T-helper 22 cell (primary cell): ENCODE data around the gene OR7C1.
"Not testable (repeated sequence)": the region's sequence is repeated elsewhere in the genome, so short reads cannot be mapped to it uniquely, and the experiment has no call there.

Experiments used
- DNase-seq: peaks from one replicate; pipeline ENCODE4 v3.0.0-alpha.2; 2020; ENCODE audit warnings: low read depth

Gene OR7C1

DNA sequence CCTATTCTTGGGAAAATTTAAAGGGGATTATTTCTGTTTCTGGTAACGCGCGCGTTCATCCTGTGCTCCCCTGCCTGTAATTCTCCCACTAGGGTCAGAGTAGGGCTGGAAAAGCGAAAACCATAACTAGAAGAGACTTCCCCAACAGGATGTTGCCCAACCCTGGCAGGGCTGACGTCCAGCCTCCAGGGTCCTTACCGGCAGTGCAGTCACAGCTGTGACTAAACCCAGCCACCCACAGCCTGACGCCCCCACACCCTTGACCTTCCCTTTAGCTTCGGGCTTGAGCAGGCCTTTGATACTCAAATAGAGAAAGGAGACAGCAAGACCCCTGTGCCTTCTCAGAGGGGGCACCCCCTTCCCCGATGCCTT is 50.3 kb downstream of the OR7C1 start:
- not testable (repeated sequence) for DNase-seq

DNA sequence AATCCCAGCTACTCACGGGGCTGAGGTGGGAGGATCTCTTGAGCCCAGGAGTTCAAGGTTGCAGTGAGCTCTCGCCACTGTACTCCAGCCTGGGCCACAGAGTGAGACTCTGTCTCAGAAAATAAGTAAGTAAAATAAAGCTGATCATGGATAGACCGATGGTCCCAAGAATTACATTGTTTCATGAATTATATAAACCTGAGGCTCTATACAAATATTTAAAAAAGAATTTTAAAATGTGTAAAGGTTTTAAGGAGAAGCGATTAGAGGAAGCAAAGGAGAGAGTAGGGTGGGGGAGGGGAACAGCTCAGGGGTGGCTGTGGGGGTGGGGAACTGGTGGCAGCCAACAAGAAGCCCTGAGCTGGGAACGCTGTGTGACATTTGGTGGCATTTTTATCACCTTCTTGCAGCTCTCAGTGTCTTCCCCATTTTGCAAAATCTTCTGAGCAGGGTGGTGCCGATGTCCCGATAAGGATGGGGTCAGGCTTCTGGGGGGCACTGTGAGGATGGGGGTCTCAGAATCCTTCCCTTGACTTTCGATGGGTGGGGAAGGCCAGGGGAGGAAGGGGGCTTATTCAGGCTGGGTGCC is 51.5 kb downstream of the OR7C1 start:
- not testable (repeated sequence) for DNase-seq

DNA sequence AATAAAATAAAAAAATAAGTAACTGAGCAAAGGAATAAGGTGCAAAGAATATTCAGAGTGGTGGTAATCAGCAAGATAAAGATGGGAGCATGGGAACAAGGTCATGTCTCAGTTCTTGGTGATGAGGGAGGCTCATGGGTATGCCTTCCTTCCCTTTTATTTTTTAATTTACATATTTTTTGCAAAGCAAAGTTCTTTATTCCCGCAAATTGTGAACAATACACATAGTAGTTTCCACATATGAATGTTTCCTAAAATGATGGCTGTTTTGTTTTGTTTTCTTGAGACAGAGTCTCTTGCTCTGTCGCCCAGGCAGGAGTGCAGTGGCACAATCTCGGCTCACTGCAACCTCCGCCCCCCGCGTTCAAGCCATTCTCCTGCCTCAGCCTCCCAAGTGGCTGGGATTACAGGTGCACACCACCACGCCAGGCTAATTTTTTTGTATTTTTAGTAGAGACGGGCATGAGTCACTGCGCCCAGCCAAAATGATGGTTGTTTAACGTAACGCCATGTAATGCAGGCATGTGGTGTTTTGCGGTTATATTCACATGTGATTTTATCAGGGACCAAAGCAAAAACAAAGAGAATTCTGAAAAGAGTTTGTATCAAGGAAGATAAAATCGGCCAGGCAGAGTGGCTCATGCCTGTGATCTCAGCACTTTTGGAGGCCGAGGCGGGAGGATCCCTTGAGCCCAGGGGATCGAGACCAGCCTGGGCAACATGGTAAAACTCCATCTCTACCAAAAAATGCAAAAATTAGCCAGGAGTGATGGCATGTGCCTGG is 52.2 kb downstream of the OR7C1 start:
- no peak for DNase-seq

DNA sequence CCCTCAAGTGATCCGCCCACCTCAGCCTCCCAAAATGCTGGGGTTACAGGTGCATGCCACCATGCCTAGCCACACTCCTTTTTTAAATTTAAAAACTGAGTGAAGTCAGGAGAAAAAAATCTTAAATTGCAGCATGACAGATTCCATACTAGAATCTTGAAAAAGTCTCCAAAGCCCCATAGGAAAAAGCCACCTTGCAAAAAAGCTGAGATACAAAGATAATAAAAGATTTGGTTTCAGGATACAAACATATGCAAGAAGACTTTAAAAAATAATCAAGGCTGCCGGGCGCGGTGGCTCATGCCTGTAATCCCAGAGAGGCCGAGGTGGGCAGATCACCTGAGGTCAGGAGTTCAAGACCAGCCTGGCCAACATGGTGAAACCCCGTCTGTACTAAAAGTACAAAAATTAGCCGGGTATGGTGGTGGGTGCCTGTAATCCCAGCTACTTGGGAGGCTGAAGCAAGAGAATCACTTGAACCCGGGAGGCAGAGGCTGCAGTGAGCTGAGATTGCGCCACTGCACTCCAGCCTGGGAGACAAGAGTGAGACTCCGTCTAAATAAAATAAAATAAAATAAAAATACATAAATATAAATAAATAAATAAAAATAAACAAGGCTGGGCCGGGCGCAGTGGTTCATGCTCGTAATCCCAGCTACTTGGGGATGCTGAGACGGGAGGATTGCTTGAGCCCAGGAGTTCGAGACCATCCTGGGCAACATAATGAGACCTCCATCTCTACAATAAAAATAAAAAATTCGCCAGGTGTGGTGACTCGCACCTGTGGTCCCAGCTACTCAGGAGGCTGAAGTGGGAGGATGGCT is 53.1 kb downstream of the OR7C1 start:
- not testable (repeated sequence) for DNase-seq

DNA sequence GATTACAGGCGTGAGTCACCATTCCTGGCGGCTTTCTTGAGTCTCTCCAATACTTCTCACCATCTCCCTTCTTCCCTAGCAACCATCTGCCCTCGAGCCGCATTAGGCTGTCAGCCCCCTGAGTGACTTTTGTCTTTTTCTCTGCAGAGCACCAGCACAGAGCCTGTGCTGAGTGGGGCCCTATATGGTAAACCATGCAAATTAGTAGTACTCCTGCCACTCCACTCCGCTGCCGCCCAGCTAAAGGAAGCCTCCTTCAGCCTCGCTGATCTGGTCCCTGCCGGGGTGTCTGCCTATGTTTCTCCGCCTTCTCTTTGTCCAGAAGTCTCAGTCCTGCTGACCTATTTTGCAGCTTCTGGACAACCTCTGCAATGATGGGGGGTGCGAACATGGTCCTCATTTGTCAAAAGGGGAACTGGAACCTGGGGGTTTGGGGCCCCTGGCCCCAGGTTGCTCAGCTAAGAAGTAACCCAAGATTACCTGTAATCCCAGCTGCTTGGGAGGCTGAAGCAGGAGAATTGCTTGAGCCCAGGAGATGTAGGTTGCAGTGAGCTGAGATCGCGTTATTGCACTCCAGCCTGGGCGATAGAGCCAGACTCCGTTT is 54.3 kb downstream of the OR7C1 start:
- DNase-seq: not testable (repeated sequence)

DNA sequence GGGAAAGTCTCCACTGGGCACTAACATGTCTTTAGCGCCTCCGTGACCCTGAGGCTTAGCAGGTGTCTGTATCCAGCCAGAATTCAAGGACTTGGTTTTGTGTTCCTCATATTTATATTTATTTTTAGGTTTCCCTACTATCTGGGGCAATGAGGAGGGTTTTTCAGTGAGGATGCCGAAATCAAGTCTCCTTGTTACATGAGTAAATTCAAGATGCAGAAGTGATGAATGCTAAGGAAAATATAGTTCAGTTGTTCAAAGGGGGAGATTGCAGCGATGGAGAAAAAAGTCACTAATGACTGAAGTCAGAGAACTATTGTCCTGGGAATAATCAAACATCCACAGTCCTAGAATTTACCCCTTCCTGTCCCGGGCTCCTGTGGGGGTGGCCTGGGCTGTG is 55.8 kb downstream of the OR7C1 start:
- no peak for DNase-seq

DNA sequence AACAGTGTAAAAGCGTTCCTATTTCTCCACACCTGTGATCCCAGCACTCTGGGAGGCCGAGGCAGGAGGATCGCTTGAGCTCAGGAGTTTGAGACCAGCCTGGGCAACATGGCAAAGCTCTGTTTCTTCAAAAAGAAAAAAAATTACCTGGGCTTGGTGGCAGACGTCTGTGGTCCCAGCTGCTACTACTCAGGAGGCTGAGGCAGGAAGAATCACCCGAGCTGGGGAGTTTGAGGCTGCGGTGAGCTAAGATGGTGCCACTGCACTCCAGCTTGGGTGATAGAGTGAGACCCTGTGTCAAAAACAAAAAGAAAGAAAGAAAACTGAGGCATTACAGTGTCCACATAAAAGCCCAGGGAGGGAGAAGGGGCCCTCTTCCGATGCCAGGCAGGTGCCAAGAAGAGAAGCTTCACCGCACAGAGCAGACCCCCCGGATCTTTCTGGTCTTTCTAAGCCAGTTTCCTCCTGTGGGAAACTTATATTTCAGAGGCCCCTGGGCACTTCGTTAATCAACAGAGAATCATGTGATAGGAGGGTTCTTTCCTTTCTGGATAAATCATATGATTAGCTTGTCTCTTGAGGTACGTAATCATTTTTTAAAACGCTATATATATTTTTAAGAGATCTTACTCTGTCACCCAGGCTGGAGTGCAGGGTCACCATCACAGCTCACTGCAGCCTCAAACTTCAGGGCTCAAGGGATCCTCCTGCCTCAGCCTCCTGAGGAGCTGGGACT is 56.7 kb downstream of the OR7C1 start, which contains the start of gene ADGRE2:
ADGRE2 (minus strand) TSS at position 451 of the 736 bp plus-strand sequence. CDS start 1,804 bp downstream, outside the sequence.
- DNase-seq: not testable (repeated sequence)

DNA sequence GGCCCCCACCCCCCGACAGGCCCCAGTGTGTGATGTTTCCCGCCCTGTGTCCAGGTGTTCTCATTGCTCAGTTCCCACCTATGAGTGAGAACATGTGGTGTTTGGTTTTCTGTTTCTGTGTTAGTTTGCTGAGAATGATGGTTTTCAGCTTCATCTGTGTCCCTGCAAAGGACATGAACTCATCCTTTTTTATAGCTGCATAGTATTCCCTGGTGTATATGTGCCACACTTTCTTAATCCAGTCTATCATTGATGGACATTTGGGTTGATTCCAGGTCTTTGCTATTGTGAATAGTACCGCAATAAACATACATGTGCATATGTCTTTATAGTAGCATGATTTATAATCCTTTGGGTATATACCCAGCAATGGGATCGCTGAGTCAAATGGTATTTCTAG is 57.3 kb downstream of the OR7C1 start:
- not testable (repeated sequence) for DNase-seq

DNA sequence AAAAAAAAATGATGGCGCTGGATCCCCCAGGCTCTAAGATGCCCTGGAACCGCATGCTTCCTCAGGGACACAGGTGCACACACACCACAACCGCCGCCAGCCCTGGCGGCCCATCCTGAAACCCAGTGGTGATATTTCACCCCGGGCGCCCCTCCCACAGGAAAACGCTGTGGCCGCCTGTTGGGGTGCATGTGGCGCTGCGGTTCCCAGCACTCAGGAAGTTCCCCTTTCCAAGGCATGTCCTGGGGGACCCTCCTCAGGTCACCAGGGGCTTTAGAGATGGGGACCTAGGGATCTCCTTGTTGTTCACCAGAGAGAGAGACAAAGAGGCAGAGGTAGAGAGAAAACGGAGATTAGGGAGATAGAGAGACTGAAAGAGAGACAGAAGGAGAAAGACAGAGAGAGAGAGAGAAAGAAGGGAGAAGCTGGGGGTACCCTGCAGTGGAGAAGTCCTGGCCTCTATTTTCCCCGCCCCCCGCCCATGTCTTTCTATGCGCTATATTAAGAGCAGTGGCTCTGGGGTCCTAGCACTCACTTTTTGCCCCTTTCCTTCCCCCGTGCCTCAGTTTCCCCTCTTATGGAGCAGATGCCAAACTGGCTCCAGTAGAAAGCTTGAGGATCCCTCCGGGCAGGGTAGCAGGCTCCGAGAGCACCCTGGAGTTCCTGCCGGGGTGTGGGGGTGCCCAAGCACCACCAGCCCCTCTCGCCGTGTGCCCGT is 59.0 kb downstream of the OR7C1 start:
- no peak for DNase-seq

DNA sequence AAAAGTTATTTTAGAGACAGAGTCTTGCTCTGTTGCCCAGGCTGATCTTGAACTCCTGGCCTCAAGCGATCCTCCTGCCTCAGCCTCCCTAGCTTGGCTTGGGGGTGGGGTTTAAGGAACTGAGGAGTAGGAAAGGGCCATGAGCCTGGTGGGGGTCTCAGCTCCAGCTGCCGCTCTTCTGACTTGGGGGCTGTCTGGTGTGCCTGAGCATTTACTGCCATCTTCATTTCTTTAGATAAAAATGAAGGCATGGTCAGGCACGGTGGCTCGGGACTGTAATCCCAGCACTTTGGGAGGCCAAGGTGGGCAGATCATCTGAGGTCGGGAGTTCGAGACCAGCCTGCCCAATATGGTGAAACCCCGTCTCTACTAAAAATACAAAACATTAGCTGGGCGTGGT is 59.7 kb downstream of the OR7C1 start:
- not testable (repeated sequence) for DNase-seq

DNA sequence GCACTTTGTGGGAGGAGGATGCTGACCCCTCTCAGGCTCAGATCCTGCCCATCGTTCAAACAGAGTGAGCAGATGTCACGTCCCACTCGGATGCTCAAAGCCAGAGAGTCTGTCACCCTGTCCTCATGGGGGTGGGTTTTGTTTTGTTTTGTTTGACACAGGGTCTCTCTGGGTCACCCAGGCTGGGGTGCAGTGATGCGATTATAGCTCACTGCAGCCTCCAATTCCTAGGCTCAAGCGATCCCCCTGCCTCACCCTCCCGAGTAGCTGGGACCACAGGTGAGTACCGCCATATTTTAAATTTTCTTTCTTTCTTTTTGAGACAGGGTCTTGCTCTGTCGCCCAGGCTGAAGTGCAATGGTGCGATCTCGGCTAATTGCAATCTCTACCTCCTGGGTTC is 60.6 kb downstream of the OR7C1 start:
- DNase-seq: no peak

DNA sequence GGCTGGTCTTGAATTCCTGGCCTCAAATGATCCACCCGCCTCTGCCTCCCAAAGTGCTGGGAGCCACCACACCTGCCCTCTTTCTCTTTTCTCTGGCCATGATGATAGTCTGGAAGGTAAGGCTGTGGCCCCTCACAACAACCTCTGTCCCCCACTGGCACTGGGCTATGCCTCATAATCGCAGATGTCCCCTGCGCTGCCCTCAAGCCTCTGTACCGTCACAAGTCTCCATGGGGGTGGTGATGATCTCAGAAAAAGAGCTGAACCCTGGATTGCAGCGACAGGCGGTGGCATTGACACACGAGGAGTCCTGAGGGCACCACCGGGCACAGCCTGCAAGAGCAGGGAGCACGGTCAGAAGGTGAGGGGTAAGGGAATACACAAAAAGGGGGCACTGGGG is 61.3 kb downstream of the OR7C1 start:
- not testable (repeated sequence) for DNase-seq

DNA sequence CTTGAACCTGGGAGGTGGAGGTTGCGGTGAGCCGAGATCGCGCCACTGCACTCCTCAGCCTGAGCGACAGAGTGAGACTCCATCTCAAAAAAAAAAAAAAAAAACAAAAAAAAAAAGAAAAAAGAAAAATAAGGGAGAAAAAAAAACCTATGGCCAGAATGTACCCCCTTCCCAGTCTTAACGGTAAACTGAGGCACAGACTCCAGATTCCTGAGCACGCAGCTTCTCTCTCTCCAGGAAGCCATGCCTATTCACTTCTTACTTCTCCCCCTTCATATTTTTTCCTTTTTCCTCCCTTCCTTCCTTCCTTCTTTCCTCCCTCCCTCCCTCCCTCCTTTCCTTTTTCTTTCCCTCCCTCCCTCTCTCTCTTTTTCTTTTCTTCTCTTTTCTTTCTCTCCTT is 62.0 kb downstream of the OR7C1 start:
- no peak for DNase-seq

DNA sequence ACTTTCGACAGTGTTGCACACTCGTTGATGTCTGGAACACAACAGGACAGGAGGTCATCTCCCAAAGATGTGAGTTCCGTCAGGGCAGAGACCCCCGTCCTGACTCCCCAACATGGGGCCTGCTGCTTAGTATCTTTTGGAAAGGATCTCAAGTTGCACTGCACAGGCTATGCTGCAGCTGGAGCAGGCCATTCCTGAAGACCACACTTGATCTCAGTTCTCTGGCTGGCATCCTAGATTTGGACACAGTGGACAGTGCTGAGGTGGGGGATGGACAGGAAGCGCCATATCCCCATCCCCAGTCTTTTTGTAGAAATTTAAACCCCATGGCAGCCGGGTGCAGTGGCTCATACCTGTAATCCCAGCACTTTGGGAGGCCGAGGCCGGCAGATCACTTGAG is 62.5 kb downstream of the OR7C1 start:
- DNase-seq: no peak

DNA sequence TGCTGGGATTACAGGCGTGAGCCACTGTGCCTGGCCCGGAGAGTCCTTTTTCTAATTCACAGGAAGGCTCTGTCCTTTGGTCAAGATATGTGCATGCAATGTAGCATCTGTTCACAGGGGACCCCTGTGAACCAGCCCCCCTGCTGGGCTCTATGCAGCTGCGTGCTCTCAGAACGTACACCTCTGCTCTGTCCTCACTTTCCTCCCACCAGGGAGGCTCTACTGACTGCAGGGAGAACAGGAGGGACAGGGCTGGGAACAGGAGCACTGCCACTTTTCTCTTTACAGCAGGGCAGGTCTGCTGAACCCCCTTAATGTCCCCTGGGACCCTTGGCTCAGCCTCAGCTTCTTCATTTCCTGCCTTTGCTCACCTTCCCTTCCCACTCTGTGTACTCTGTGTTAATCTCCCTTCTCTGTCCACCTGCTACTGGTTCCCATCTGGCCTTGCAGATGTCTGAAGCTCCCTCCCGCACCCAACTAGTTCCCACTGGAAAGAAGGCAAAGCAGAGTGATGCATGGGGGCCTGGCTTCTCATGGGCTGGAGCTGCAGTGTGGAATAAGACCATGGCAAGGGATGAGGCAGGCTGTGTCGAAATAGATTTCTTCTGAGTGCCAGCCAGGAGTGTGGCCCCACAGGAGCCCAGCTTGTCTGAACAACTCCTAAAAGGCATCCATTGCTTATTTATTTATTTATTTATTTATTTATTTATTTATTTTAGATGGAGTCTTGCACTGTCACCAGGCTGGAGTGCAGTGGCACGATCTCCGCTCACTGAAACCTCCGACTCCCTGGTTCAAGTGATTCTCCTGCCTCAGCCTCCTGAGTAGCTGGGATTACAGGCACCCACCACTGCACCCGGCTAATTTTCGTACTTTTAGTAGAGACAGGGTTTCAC is 63.8 kb downstream of the OR7C1 start:
- DNase-seq: no peak

DNA sequence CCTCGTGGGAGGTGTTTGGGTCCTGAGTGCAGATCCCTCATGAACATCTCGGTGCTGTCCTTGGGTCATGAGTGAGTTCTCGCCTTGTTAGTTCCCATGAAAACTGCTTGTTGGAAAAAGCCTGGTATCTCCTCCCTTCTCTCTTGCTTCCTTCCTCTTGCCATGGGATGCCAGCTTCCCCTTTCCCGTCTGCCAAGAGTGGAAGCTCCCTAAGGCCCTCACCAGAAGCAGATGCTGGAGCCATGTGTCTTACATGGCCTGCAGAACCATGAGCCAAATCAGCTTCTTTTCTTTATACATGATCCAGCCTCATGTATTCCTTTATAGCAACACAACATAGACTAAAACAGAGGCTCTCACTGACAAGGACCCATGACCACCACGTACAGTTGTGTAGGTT is 64.8 kb downstream of the OR7C1 start:
- no peak for DNase-seq

DNA sequence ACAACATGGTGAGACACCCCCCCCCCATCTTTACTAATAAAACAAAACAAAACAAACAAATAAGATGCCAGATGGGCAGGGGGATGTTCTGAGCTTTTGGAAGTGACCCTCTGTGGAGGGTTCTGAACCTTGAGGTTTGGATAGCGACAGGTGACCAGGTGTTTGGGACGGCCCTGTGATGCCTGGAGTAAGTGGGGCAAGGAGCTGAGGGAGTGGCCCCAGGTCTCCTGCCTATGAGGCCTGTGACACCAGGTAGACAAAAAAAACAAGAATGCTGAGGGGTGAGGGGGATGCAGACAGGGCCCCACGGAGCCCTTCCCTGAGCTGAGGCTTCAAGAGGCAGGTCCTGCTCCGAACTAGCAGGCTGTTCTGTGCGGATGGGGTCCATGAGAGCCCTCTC is 65.8 kb downstream of the OR7C1 start:
- no peak for DNase-seq

DNA sequence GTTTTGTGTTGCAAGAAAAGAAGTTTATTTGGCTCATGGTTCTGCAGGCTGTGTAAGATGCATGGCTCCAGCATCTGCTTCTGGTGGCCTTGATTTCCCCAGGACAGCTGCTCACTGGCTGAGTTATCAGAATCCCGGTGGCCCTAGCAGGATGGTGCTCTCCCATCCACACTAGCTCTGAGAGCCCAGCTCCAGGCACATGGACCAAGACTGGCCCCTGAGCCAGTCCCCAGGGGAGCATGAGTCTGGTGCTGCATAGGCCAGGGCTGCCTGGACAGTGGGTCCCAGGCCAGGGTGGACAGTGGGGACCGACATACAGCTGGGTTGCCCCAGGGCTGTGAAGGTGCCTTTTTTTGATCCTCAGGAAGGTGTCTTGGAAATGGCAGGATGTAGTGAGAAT is 67.0 kb downstream of the OR7C1 start:
- DNase-seq: no peak

DNA sequence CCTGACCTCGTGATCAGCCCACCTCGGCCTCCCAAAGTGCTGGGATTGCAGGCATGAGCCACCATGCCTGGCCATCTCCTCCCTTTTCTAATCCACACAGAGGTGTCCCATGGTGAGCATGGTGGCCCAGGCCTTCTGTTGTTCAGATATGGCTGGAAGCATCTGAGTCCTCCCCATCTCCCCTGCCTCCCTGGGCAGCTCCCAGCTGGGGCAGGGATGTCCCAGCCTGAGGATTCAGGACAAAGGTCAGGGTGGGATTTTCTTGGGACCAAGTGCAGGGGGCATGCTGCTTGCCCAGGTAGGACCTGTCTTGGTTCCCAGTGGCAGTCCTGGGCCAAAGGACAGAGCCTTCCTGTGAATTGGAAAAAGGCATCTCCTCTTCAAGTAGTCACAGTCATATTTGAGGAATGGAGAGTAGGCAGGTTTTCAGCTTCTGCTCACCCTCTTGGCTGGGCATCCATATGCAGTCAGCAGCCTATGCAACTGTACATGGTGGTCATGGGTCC is 67.5 kb downstream of the OR7C1 start:
- no peak for DNase-seq

DNA sequence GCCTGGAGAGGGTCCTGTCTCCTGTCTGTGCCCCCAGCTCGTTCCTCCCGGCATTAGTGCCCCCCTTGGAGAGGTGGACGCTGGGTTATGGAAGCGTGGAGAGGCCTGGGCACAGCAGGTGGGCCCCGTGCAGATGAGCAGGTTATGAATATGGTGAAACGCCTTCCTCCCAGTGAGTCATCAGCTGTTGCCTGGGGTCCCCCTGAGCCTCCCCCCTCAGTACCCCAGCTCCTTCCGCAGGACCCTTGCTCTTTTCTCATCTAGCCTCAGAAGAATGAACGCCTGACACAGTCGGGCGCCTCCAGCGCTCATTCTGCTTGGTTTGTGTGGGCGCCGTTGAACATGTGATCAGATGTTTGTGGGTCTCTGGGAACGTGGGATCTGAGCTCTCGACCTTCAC is 69.1 kb downstream of the OR7C1 start:
- DNase-seq: not testable (repeated sequence)
